HL-60 (cell line): ENCODE measurements around the gene SPRYD7.

ENCODE experiments used
- DNase-seq, 2 experiments: peaks; one replicate each; pipeline ENCODE4 v3.0.0-alpha.2; 2010 to 2020; ENCODE audit warnings: low read depth in 1 of 2, low spot score in 1 of 2
- H3K27ac ChIP-seq: fragments of 250-450 bp; sonication (Bioruptor Pico); replicated peaks from 2 replicates; pipeline ENCODE4 v1.5.1; 2020; ENCODE audit warnings: mild to moderate bottlenecking, moderate library complexity
- H3K27me3 ChIP-seq: fragments of 250-450 bp; sonication (Bioruptor Pico); 2 replicates; pipeline ENCODE4 v1.5.1; 2021; ENCODE audit warnings: mild to moderate bottlenecking, moderate library complexity; ENCODE audit not compliant: insufficient read depth, poor library complexity, severe bottlenecking
- H3K4me3 ChIP-seq: replicated peaks from 2 replicates; pipeline ENCODE4 v1.5.1; 2011; ENCODE audit warnings: mild to moderate bottlenecking, control low read depth, low read length; ENCODE audit not compliant: insufficient read depth
- CTCF ChIP-seq: IDR thresholded peaks from one replicate; pipeline ENCODE4 v1.5.1; 2011; ENCODE audit warnings: low read length, control low read depth, inconsistent platforms; ENCODE audit not compliant: insufficient read depth
- GABPA ChIP-seq: IDR thresholded peaks from 2 replicates; pipeline ENCODE4 v1.6.1; 2012; ENCODE audit warnings: low read depth
- POLR2AphosphoS5 ChIP-seq: IDR thresholded peaks from 2 replicates; pipeline ENCODE4 v1.6.1; 2012; ENCODE audit warnings: low read depth
- REST ChIP-seq: IDR thresholded peaks from 2 replicates; pipeline ENCODE4 v1.6.1; 2012; ENCODE audit warnings: low read depth; ENCODE audit not compliant: insufficient replicate concordance
- SPI1 ChIP-seq: IDR thresholded peaks from 2 replicates; pipeline ENCODE4 v1.6.1; 2012; ENCODE audit warnings: low read depth, mild to moderate bottlenecking, borderline replicate concordance

Gene SPRYD7

GRCh38 chr13:49877629-49878218 lies 58.4 kb downstream of the SPRYD7 start:
- no peaks in the 10 kb centered on the region for H3K27me3 ChIP-seq
- no peak for TF ChIP-seq GABPA
- TF ChIP-seq SPI1 = no peak
- TF ChIP-seq POLR2AphosphoS5 = no peak
- TF ChIP-seq REST = no peak
- TF ChIP-seq CTCF = no peak
- no peak for DNase-seq
- no peak overlapping the region for H3K4me3 ChIP-seq
- H3K27ac ChIP-seq = no peak overlapping the region

- TF ChIP-seq CTCF (no peak), GABPA (no peak), REST (no peak), SPI1 (no peak), POLR2AphosphoS5 (no peak)
- H3K27ac ChIP-seq = no peak overlapping the region
- no peaks in the 10 kb centered on the region for H3K27me3 ChIP-seq
- H3K4me3 ChIP-seq = no peak overlapping the region
- no peak for DNase-seq
Measured at GRCh38 chr13:49874430-49874829, 61.7 kb downstream of the SPRYD7 start.

GRCh38 chr13:49869519-49869918 lies 66.6 kb downstream of the SPRYD7 start:
- Histone ChIP-seq H3K27ac (no peak overlapping the region), H3K27me3 (no peaks in the 10 kb centered on the region), H3K4me3 (no peak overlapping the region)
- no peak for DNase-seq
- no peak for TF ChIP-seq POLR2AphosphoS5
- TF ChIP-seq SPI1 = no peak
- no peak for TF ChIP-seq CTCF
- TF ChIP-seq GABPA = no peak
- no peak for TF ChIP-seq REST
